Measurements from ENCODE around the gene AADACL3.

GRCh38 chr1:12706061-12706460 lies 9.8 kb upstream of the AADACL3 start:
- TF ChIP-seq POLR2A (IDR thresholded peaks at IDR 0.05; ENCODE audit: low read length) (no peak), GATA1 (IDR thresholded peaks at IDR 0.05; ENCODE audit: low read depth, low read length) (no peak)
